GM19467 (cell line): ENCODE measurements around the gene RALBP1.
"Not testable (repeated sequence)": the region's sequence is repeated elsewhere in the genome, so short reads cannot be mapped to it uniquely, and the experiment has no call there.

Source experiments
- ATAC-seq: cut with Tn5 transposase; IDR thresholded peaks from one replicate; pipeline ENCODE4 v1.9.1; 2021; ENCODE audit warnings: mild to moderate bottlenecking, moderate library complexity; ENCODE audit not compliant: unreplicated experiment

Gene RALBP1

DNA sequence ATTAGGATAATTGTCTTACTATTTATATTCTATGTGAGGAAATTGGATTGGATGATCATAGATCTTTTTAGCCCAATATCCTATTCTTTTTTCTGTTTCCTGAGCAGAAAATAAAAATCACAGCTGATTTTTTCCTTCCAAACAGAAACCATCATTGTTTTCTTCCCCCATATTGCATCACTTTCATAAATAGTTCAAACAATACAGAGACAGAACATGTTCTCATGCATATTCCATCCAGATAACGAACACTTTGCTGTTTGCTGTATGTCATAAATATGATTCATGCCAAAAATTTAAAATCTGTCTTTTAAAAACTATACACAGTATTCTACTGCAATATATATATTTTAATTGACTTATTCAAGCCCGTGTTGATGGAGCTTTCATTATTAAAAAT lies 22.0 kb upstream of the RALBP1 start:
- no peak for ATAC-seq

DNA sequence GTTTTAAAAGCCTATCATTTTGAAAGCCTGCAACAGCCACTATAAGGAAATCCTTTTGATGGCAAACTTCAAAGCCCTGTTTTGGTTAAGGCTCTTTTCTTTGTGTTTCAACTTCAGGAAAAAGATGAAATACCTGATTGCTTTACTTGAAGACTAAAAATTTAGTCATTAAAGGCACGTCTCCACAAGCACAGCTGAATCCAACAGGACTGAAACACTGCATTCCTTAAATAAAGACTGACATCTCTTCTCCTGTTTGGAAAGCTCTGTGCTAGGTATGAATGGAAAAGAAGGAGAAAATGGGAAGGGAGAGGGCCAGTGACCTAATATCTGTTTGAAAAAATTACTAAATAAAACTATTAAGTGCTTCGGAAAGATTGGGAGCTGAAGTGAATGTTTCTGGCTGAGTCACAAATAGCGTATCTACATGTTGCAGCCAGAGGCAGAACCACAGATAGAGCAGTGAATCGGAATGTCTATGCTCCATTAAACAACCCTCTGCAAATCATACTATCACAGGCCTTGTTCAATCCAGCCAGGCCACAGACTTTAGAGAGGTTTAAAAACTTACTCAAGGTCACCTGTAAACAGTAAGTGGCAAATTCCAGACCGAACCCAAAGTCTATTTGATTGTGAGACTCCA lies 21.1 kb upstream of the RALBP1 start:
- ATAC-seq: no peak

DNA sequence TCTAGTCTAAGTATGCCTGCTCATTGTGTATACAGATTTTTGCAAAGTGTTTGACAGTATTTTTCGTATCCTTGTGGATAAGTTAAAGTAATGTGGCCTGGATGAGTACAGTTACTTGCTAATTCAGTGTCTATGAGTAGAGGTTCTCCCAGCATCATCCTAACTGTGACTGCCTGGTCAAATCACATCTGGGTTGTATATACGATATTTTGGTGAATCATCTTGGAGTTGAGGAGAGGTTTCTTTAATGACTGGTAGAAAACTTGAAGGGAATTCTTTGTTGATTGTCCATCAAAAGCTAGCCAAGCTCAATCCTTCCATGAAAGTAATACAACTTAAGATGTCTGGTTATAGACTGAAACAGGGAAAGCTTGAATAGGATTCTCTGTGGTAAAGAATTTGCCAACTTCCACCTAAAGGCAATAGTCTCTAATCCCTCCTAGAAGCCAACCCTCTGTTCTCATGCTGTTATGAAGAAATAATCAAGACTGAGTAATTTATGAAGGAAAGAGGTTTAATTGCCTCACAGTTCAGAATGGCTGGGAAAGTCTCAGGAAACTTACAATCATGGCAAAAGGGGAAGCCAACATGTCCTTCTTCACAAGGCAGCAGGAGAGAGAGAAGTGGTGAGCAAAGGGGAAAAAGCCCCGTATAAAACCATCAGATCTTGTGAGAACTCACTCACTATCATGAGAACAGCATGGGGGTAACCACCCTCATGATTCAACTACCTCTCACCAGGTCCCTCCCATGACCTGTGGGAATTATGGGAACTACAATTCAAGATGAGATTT lies 19.4 kb upstream of the RALBP1 start:
- no peak for ATAC-seq

DNA sequence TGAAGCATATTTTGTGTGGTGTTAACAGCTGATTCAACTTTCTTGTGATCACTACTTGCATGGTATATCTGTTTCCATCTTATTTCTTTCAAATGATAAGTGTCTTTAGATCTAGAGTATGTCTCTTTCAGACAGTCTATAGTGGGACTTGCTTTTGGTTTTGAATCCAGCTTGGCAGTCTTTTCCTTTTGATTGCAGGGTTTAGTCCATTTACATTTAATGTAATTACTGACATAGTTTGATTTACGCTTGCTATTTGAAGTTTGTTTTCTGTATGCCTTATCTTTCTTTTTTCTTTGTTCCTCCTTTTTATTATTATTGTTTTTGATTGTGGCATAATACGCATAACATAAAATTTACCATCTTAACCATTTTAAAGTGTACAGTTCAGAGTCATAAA lies 9.2 kb upstream of the RALBP1 start:
- no peak for ATAC-seq

DNA sequence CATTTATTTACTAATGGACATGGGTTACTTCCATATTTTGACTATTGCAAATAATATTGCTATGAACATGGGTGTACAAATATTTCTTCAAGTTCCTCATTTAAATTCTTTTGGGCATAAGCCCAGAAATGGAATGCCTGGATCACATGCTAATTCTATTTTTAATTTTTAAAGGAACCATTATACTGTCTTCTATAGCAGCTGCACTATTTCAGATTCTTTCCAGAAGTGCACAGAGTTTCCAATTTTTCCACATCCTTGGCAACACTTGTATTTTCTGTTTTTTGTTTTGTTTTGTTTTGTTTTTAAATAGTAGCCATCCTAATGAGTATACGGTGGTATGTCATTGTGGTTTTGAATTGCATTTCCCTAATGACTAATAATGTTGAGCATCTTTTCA lies 8.5 kb upstream of the RALBP1 start:
- no peak for ATAC-seq

DNA sequence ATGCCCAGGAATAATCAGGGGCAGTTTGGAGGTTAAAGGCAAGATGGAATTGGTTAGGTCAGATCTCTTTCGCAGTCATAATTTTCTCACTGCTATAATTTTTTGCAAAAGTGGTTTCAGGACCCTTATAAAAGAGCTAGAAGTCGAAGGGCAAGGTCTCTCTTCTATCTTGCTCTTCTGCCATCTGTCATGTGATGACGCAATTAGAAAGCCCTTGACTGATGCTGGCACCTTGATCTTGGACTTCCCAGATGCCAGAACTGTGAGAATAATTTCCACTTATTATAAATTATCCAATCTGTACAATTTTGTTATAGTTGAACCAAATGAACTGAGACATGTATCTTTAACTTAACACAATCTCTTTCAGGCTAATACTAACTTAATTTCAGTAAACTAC lies 6.3 kb upstream of the RALBP1 start:
- no peak for ATAC-seq

DNA sequence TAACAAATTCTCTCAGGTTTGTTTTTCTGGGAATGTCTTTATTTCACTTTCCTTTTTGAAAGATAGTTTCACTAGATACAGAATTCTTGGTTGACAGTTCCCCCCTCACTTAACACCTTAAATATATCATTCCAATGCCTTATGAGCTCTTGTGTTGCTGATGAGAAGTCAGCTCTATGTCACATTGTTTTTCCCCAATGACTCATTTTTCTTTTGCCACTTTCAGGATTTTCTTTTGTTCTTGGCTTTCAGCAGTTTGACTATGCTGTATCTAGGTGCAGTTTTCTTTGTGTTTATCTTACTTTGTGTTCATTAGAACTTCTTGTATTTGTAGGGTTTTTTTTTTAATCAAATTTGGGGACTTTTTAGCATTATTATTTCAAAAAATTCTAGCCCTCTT lies 5.6 kb upstream of the RALBP1 start:
- no peak for ATAC-seq

DNA sequence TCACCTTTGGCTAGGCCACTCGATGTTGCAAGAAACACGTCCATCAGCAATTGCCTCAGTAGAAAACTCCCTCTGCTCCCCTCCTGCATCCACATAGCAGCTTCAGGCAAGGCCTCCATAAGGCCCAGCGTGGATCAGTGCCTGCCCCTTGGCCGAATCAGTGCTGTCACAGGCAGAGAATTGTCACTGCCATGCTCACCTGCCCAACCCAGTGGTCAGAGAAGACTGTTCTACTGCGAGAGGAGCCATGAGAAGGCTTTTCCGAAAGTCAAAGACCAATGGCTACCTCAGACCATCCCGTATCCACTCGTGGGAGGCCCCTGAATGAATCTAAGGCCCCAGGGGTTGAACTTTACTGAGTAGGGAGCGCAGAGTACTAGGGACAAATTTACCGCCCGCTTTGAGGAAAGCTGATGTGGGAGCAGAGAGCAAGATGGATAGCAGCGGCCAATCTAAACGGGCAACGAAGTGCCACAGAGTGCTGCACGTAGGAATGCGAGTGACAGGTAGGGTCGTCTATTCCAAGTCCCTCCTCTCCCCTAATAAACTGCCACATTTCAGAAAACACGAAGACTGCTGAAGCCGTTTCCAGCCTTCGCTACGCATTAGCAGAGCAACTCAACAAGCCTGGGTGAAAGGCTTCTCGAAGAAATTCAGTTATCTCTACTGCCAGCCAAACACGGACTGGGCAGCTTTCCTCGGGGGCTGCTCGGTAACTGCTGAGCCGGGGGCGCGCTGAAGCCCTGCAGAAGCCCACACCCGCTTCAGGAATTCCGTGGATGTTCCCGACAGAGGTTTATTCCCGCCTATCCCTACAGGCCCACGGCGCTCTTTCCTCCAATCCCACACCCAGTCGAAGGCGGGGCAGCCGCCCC lies 968 bp upstream of the RALBP1 start:
- no peak for ATAC-seq

DNA sequence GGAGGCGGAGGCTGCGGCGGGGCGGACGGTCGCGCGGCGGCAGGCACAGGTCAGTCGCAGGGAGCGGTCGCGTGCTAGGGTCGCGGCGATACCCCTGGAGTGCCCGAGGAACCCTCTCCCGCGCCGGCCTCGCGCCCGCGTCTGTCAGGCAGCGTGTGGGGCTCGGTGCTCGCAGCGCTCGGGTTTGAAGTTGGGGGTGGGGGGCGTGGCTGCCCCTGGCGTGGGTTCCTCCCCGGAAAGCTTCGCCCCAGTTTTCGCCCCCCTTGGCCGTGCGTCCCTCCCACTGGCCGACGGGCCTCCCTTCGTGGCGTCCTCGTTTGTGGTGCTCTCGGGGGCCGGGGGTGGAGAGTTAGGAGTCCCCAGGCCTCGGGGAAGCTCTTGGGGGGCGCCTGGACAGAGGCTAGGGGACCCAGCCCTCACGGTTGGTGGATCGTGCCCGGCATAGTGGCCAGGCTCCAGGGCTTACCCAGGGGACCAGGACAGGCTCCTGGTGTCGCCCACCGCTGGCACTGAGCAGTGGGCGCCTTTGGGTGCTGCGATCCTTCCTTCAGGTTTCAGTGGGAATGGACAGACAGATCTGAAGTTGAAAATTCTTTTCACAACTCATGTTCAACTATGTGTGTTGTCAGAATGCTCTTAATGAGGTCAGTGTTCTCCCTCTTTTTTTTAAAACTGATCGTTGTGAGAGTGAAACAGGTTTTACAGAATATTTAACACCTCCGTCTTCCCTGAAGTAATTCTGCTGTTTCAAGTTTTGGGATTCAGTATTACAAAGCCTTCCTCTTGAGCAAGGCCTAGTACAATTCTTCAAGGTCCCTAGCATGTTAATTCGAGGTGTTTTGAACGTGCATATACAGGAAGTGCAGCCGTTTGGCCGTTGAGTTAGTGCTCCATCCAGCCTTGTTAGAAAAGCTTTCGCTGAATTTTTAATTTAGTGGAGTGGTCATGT lies 604 bp downstream of the RALBP1 start:
- no peak for ATAC-seq

DNA sequence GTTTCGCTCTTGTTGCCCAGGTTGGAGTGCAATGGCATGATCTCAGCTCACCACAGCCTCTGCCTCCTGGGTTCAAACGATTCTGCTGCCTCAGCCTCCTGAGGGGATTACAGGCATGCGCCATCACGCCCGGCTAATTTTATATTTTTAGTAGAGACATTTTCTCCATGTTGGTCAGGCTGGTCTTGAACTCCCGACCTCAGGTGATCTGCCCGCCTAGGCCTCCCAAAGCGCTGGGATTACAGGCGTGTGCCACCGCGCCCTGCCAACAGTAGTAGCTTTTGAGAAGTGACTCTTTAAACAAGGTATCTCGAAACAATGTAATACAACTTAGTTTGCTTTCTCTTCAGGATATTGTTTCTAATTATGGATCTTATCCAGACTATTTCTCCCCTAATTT lies 1.6 kb downstream of the RALBP1 start:
- not testable (repeated sequence) for ATAC-seq

DNA sequence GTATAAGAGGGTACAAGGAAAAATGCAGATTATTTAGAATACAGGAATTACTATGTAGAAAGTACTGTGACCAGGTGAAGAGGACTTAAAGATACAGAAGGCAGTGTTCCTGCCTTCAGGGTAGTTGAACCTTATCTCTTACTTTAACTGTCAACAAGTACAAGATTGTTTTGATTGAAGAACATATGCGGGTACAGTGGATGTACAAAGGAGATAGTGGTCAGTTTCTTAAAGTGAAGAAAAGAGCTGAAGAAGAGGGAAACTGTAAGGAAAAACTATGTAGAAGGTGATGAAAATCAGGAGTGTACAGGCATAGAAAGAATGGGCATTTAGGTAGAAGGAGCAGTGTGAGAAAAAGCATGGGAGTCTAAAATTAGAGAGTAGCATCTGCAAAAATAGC lies 2.2 kb downstream of the RALBP1 start:
- no peak for ATAC-seq

DNA sequence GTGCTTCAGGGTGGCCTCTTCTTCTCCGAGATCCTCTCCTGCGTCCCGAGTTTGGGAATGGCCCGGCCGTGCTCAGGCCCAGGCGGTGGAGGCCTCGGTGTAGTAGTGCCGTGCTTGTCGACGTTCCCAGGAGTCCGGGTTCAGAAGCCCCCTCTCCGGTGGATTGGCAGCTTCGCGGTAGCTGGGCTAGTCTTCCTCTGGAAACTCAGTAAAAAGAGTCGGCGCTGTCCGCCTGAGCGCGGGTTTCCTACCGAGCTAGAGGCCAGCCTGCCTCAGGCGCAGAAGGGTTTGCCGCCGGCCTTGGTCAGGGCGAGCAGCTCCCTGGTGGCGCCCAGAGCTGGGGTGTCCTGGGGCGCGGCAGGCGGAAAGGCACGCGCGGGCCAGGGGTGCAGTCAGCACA lies 3.2 kb downstream of the RALBP1 start:
- ATAC-seq: no peak

DNA sequence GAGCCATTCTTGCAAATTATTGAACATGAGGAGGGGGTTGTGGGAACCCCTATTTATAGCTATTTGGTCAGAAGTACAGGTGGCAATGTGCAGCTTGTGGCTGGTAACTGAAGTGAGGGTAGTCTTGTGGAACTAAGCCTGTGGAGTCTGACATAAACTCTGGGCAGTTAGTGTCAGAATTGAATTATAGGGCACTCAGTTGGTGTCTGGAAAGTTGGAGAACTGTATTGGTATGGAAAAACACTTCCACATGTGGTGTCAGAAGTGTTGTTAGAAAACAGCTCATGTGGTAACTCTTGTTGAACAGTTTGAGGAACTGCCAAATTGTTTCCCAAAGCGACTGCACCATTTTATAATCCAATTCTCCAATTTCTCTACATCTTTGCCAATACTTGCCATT lies 7.5 kb downstream of the RALBP1 start:
- no peak for ATAC-seq

DNA sequence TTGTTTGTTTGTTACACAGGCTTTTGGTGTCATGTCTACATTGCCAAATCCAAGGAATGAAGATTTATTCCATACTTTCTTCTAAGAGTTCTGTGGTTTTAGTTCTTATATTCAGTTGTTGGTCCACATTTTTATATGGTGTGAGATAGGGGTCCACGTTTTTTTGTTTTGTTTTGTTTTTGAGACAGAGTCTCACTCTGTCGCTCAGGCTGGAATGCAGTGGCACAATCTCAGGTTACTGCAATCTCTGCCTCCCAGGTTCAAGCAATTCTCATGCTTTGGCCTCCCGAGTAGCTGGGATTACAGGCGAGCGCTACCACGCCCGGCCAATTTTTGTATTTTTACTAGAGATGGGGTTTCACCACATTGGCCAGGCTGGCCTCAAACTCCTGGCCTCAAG lies 8.2 kb downstream of the RALBP1 start:
- ATAC-seq: no peak

DNA sequence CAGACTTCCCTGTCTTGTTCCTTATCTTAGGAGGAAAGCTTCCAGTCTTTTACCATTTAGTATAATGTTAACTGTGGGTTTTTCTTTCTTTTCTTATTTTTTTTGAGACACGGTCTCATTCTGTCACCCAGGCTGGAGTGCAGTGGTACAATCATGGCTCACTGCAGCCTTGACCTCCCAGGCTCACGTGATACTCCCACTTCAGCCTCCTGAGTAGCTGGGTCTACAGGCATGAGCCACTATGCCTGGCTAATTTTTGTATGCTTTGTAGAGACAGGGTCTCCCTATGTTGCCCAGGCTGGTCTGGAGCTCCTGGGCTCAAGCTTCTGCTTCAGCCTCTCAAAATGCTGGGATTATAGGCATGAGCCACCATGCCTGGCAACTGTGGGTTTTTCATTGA lies 9.5 kb downstream of the RALBP1 start:
- not testable (repeated sequence) for ATAC-seq

DNA sequence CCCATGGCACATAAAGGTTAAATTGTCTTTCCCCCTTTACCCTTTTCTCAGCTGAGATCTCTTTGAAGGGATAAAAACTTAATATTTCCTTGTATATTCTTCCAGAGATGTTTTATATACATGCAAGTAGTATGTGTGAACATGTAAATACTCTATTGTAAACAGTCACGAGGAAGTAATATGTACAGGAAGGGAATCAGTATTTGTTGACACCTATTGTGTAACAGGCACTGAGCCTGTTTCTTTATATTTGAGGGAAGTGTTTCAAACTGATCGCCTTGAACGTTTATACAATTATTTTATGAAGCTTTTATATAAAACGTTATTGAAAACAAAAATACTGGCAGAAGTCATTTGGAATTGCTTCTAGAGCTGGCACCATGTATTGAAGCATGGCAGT lies 13.2 kb downstream of the RALBP1 start:
- no peak for ATAC-seq

DNA sequence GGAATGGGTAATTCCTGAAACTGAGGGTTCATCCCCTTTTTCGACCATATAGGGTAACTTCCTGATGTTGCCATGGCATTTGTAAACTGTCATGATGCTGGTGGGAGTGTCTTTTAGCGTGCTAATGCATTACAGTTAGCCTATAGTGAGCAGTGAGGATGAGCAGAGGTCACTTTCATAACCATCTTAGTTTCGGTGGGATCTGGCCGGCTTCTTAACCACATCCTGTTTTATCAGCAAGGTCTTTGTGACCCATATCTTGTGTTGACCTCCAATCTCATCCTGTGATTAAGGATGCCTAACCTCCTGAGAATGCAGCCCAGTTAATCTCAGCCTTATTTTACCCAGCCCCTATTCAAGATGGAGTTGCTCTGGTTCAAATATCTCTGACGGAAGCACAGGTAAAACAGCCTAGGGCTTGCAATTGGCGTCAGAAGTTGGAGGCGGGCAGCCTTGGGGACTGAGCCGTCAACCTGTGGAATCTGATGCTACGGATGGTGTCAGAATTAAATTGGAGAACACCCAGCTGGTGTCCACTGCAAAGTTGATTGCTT lies 19.5 kb downstream of the RALBP1 start:
- ATAC-seq: peak; percentile 81

DNA sequence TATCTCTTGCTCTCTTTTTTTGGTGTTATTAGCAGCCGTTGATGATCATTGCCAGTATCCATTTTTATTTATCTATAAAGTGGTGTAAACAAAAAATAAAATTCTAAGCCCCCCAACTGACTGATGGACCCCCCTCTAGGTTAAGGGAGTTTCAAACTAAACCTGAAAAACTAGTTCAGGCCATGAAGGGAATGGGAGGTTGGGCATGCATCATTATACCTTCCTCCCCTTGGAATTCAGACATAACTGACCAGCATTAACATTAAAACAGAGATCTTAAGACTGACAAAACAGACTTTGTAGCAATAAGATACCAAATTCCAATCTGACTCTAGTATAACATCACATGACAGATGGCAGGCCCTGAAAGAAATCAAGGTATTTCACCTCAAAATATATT lies 20.2 kb downstream of the RALBP1 start:
- ATAC-seq: no peak

DNA sequence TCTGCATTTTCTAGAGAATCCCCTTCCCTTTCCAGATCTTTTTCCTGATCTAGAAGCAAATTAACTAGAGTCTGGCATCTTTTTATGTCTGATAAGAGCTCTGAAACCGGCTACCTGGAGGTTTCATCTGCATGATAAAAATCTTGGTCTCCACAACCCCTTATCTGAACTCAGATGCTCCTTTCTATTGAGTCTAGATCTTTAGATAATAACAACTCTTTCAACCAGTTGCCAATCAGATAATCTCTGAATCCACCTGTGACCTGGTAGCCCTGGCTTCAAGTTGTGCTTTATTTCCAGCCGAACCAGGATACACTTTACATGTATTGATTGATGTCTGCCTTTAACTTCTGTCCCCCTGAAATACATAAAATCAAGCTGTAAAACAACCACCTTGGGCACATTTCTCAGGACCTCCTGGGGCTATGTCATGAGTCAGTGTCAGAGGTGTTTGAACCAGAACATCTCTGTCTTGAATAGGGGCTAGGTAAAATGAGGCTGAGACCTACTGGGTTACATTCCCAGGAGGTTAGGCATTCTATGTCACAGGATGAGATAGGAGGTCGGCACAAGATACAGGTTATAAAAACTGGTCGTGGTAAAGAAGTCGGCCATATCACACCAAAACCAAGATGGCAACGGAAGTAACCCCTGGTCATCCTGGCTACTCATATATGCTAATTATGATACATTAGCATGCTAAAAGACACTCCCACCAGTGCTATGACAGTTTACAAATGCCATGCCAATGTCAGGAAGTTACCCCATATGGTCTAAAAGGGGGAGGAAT lies 20.8 kb downstream of the RALBP1 start:
- ATAC-seq: no peak
